ENCODE results near the gene SFT2D3.

The SFT2D3 gene

DNA sequence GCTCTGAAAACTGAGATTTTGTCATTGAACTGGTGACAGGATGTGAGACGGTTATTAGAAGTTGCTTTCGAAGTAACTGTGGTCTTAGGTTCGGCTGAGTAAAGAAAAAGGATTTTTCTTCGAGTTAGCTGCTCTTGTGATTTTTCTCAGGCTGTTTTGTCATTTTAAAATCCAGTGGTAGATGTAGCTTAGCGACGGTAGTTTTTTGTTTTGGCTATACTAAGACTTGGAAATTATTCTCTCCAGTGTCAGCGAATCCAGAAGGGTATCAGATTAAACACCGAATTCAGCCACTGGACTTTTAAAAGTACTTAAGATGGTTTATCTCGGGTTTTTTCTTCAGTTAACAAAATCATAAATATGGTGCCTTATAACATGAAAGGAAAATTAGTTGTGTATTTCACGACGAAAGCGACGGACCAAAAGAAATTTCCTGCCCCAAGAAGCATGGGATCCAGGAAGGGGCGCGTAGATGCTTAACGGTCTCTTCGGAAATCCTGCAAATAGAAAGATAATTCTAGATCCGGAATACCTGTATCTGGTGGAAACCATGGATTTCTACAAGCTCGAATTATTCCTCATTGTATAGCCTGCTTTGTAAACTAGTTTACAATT lies 1.2 kb downstream of the SFT2D3 start:
- no peak for TF ChIP-seq CTCF (conservative IDR thresholded peaks at IDR 0.05; ENCODE audit: low read depth, low read length)
- no peak for DNase-seq (ENCODE audit: low read depth)
- H3K4me3 ChIP-seq (ENCODE audit: low read depth, low read length): peak overlapping the region; percentile 72

DNA sequence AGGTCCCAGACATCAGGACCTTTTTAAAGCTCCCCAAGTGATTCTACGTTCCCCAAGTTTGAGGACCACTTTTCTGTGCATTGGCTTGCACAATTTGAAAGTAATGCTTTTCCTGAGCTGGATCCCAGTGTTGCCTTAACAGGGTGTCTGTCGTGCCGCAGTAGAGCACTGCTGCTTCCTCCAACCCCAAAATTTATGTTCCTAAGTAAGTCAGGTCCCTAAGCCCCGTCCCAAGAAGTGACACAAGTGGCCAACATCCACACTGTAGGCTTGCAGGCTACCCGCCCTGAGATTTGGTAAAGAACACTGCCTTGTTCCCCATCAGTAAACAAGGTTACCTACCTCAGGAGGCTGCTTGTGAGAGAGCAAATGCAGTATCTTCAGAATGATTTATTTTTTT lies 2.0 kb downstream of the SFT2D3 start:
- TF ChIP-seq CTCF (conservative IDR thresholded peaks at IDR 0.05; ENCODE audit: low read depth, low read length): no peak
- no peak for DNase-seq (ENCODE audit: low read depth)
- H3K4me3 ChIP-seq (ENCODE audit: low read depth, low read length): no peak overlapping the region

DNA sequence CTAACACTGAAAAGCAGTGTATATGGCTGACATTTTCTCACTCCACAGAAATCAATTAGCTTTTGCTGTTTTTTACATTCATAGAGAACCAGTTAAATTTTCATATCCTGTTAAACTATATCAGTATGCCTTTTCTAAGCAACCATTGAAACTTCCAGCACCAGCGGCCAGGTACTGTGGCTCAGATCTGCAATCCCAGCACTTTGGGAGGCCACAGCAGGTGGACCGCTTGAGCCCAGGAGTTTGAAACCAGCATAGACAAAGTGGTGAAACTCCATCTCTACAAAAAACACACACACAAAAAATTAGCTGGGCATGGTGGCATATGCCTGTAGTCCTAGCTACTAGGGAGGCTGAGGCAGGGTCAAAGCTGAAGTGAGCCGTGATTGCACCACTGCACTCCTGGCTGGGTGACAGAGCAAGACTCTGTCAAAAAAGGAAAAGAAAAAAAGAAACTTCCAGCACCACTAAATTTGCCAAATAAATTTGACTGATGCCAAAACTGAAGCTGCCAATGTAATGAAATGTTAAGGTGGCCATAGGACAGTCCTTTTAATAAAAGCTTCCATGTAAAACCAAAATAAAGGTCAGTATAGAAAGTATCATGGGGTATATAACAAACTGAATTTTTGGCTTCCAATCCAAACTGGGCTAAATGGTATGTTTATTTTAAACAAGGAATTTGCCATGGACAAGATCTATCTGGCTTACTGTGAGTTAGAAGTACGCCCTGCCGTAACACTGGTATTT lies 3.5 kb downstream of the SFT2D3 start:
- DNase-seq (ENCODE audit: low read depth): peak; percentile 21
- no peak for TF ChIP-seq CTCF (conservative IDR thresholded peaks at IDR 0.05; ENCODE audit: low read depth, low read length)
- no peak overlapping the region for H3K4me3 ChIP-seq (ENCODE audit: low read depth, low read length)

GRCh38 chr2:127705391-127706065 lies 4.2 kb downstream of the SFT2D3 start:
- no peak overlapping the region for H3K4me3 ChIP-seq (ENCODE audit: low read depth, low read length)
- TF ChIP-seq CTCF (conservative IDR thresholded peaks at IDR 0.05; ENCODE audit: low read depth, low read length): no peak
- no peak for DNase-seq (ENCODE audit: low read depth)

GRCh38 chr2:127706215-127706990 lies 5.1 kb downstream of the SFT2D3 start:
- no peak for TF ChIP-seq CTCF (conservative IDR thresholded peaks at IDR 0.05; ENCODE audit: low read depth, low read length)
- no peak overlapping the region for H3K4me3 ChIP-seq (ENCODE audit: low read depth, low read length)
- DNase-seq (ENCODE audit: low read depth): no peak

DNA sequence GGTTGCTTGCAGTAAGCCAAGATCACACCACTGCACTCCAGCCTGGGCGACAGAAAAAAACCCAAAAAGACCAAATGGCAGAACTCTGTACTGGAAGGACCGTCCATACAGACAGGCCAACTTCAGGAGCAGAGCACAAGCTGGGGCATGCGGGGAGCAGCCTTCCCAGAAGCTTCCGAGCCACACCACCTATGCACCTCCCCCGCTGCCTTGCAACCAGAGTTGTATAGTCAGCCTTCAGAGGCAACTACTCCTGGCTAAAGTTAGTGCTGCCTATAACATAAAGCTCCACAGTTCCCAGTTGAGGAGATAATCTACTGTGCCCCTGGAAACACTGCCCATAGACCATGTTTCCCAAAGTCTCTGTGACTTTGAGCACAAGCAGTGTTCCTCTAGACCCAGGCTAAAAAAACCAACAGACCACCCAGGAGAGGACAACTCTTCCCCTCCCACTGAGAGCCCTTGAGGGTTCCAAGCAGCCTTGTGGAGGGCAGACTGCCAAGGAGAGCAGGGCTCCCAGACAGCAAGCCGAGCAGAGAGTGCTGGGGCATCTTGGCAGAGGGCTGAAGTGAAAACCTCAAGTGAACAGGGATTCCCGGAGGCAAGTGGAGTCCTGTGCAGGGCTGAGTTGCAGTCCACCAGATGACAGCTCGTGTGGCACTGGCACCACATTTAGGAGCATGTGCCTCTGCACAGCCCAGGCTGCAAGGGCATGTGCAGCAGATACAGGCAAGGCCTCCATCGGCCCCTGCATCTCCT lies 6.8 kb downstream of the SFT2D3 start:
- no peak for TF ChIP-seq CTCF (conservative IDR thresholded peaks at IDR 0.05; ENCODE audit: low read depth, low read length)
- peak; percentile 45 for DNase-seq (ENCODE audit: low read depth)
- no peak overlapping the region for H3K4me3 ChIP-seq (ENCODE audit: low read depth, low read length)

Data from choroid plexus epithelial cell (primary cell).